Stimulated activated CD4-positive, alpha-beta T cell treated with anti-CD3 and anti-CD28 coated beads, Interleukin-2, amount 100 ng/mL, for 24 hours (primary cell): Measurements from ENCODE around the gene BCAT1.
A peak's percentile ranks its signal among the peaks of the same experiment; 100 is the strongest.
"Not testable (repeated sequence)": the region's sequence is repeated elsewhere in the genome, so short reads cannot be mapped to it uniquely, and the experiment has no call there.

Experiments
- DNase-seq, 2 donors: peaks; one replicate each; pipeline ENCODE4 v3.0.0-alpha.2; 2020

Gene BCAT1

GRCh38 chr12:24948757-24949722 lies at the start of gene BCAT1:
BCAT1 (minus strand) TSS chr12:24949101; CDS start chr12:24948932, 169 bp downstream.
- peak; percentile 45 to 47 for DNase-seq

- DNase-seq = no peak
Observed at GRCh38 chr12:24997970-24998582, 49.2 kb upstream of the BCAT1 start.

DNA sequence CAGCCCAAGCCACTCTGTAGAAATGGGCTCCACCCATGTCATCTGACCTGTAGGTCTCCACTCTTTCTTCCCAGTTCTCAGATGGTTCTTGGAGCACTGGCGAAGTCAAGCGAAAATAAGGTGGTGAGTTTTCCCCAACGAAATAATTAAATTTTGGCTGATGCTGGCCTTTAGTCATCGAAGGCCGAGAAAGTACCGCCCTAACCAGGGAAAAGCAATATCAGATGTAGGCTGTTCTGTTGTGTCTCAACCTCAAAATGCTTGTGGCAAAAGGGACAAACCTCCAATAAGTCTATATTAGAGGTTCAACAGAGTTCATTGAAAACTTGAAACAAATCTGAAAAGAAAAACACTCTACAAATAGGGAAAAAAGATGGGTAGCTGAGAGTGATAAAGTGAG lies 48.6 kb upstream of the BCAT1 start:
- no peak for DNase-seq

- DNase-seq = no peak
Observed at GRCh38 chr12:24996820-24997219, 47.9 kb upstream of the BCAT1 start.

DNA sequence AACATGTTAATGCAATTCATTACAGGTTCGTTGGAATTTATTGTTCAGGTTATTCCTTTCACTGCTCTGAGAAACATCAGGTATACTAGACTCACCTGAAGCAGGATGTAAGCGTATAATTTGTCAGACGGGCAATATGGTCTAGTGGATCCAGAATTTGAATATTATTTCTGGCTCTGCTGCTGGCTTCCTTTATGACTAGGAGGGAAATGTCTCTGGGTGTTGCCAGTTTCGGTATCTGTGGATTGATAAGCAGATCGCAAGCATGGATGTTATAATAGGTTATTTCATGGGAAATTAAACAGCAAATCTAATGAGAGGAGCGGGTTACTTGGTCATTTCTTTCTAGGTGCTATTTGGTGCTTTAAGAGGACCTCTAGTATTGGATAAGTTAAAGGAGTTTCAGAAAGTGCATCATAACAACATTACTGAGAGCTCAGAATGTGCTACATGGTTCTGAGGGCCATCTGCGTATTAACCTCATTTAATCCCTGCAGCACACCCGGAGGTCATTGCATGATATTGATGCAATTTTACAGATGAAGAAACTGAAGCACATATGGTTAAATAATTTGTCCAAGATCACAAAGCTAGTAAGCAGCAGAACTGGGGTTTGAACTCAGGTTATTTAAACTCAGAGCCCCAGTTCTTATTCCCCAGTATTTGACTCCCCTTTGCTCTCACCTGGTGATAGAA lies 47.3 kb upstream of the BCAT1 start:
- DNase-seq = no peak

DNA sequence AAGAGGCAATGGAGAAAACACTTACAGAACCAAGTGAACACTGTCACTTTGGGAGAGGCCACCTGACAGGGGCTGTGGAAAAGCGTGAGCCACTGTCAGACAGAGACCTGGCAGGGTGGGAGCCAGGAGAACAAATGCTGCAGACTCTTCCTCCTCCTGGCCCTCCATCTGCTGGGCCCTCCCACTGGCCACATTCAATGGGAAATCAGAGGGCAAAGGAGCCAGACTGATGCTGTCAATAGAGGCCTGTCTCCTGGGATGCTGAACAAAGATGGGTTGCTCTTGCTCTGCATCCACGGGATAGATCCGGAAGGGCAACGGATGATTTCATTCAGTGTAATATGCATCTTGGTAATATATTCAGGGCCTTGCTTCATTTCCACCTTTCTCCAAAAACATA lies 44.9 kb upstream of the BCAT1 start:
- DNase-seq = no peak

- no peak for DNase-seq
Observed at GRCh38 chr12:24991209-24992049, 42.5 kb upstream of the BCAT1 start.

- no peak for DNase-seq
Observed at GRCh38 chr12:24989216-24989615, 40.3 kb upstream of the BCAT1 start.

GRCh38 chr12:24982250-24982649 lies 33.3 kb upstream of the BCAT1 start:
- DNase-seq = no peak

DNA sequence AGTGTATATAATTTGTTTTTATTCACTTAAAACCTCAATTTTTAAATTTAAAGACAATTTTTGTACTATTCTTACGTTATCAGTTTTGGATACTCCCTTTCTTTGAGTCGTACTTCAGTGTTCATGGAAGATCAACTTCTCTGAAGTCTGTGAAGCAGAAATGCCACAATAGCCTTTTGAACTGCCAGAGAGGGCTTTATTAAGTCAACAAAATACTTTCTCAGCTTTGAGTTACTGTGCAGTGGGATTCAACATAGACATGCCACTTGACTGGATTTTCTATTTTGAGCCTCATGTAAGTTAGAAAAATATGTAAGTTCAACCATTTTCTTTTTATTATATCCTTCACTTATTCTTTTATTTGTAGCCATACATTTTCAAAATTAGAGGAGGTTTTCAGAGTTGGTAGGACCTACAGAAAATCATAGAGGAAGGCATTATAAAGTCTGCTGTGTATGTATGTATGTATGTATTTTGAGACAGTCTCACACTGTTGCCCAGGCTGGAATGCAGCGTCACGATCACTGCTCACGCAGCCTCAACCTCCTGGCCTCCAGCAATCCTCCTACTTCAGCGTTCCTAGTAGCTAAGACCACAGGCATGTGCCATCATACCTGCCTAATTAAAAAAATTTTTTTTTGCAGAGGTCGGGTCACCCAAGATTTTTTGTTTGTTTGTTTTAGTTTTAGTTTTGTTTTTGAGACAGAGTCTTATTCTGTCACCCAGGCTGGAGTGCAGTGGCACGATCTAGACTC lies 31.3 kb upstream of the BCAT1 start:
- DNase-seq = no peak

- DNase-seq = no peak
Observed at GRCh38 chr12:24979329-24979728, 30.4 kb upstream of the BCAT1 start.

- no peak for DNase-seq
Observed at GRCh38 chr12:24977711-24978110, 28.8 kb upstream of the BCAT1 start.

- no peak for DNase-seq
Observed at GRCh38 chr12:24977060-24977459, 28.2 kb upstream of the BCAT1 start.

DNA sequence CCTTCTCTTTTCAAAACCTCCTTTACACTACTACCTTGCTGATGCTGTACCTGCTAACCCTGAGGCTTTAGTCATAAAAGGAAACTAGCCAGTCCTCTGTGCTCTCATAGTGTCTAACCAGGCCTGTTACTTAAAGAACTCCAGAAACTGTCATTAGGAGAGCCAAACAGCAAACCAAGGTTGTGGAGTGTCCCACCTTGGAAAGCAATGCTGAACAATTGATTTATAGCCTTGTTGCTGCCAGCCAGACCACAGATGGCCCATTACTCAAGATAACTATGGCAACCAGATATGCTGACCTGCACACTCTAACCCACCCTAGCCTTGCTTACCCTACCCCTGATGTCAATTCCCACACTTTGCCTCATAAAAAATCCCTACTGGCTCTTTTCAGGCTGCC lies 26.5 kb upstream of the BCAT1 start:
- DNase-seq = no peak

DNA sequence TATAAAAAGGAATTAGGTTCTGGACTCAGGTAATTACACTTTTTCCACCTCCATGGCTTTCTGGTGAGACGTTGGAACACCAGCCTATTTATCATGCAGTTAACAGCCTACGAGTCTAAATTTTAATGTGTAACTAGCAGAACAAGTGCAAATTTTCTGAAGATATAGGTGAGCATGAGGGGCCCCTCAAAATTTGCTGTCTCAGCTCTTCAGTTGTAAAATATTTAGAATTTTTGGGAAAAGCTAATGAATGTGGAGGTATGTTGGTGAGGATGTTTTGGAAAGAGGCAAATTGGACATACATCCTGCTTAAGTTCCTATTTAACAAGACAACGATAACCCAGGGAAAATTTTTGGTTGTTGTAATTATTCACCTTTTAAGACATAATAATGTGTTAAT lies 25.3 kb upstream of the BCAT1 start:
- no peak for DNase-seq

DNA sequence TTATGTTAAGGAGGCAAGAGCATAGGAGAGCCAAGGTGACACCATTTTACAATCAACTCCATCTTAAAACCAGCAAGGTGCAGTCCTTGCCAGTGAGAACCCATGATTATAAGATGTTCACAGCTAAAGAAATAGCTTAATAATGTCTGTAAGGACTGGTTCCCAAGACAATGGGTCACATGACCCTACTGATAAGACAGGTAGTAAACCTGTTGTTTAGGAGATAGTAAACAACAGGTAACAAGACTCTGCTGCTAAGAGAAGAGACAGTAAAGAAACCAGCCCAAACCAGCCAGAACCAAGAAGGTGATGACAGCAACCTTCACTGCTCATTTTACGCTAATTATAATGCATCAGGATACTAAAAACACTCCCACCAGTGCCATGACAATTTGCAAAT lies 23.2 kb upstream of the BCAT1 start:
- no peak for DNase-seq

DNA sequence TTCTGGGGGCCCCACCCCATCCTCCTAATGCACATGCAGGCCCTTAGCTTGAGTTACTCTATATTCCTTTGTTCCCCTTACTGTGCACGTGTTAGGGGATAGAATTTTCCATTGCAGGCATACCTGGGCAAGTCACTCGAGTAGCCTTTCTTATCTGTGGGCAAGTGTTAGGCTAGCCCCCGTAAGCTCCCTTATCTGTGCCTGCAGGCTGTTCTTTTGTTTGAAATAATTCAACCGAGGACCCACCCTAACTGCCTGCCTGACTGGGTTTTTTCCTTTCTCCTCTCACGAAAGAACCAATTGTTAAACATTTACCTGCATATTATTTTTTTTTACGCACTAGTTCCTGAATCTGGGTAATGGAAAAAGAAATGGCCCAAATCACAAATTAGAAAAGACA lies 21.3 kb upstream of the BCAT1 start:
- DNase-seq = no peak

GRCh38 chr12:24966951-24967564 lies 18.2 kb upstream of the BCAT1 start:
- no peak for DNase-seq

- no peak for DNase-seq
Observed at GRCh38 chr12:24964342-24964741, 15.4 kb upstream of the BCAT1 start.

DNA sequence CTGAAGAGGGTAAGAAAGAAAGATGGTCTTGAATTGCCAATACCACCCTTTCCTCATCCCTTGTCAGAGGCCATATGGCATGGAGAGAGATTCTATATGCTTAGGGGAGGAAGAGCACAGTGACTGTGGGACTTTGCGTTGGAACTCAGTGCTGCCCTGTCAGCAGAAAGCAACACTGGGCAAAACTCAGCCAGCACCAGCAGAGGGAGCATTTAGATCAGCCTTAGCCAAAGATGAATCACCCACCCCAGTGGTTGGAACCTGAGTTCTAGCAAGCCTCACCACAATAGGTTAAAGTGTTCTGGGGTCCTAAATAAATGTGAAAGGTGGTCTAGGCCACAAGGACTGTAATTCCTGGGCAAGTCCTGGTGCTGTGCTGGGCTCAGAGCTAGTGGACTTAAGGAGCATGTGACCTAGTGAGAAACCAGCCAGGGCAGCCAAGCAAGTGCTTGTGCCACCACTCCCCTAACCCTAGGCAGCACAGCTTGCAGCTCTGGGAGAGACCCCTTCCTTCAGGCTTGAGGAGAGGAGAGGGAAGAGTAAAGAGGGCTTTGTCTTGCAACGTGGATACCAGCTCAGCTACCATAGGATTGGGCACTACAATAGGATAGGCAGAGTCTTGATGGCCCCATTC lies 11.4 kb upstream of the BCAT1 start:
- DNase-seq = peak; percentile 53 to 63

GRCh38 chr12:24956351-24956750 lies 7.5 kb upstream of the BCAT1 start:
- DNase-seq = not testable (repeated sequence)
